Lung microvascular endothelial cell (primary cell): Measurements from ENCODE around the gene ECM1. TPM values are rescaled to one million over a fixed set of nuclear protein-coding genes. Genes with fewer than 3 reads are reported as not detected.

Experiments
- DNase-seq, 2 donors: peaks; one replicate each; pipeline versions ENCODE4 v3.0.0 to v3.0.0-alpha.2; 2010; ENCODE audit warnings: low read depth in 2 of 2
- total RNA-seq: library from RNA; depleted of rRNA; stranded (reverse); fragments of >200 nt; gene quantifications from 2 replicates; pipeline ENCODE4 v1.2.1, GENCODE V29; 2014

ECM1 gene
- total RNA-seq, 1 donor from 2014 or later = under 0.01 TPM

DNA sequence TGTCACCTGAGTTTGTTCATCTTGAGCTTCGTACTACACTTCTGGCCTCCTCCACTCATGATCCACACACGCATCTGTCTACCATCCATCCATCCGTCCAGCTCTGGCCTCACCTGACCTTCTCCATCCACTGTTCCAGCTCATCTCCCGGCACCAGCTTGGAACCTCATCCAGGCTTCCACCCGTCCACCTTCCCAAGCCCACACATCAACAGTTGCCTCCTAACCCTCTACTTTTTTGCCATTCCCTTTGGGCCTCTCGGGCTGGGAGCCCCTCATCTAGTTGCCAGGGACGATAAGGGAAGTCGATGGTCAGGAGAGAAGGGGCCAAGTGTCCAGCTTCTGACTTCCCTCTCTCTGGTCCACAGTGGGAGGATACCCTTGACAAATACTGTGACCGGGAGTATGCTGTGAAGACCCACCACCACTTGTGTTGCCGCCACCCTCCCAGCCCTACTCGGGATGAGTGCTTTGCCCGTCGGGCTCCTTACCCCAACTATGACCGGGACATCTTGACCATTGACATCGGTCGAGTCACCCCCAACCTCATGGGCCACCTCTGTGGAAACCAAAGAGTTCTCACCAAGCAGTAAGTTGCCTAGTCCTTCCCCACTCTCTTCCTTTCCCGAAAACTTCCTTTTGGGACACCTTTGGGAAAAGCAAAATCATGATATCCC, 4.2 kb downstream of the ECM1 start:
- DNase-seq = no peak

DNA sequence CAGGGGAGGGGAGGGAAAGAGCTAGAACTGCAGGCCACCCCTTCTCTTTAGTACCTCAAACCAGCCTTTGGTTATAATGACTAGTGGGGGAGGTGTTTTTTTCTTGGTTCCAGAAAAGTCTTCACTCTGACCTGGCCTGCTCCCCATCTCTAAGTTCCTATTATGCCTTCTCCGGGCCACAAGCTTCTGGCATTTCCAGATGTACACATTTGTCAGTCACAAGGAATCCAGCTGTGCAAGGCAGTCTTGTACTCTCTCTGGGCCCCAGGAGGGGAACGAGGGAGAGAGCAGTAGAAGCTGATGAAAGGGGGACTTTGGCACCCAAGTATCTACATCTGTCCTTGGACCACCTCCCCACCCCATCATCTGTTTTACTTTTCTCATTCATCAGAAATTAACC, 4.9 kb downstream of the ECM1 start:
- DNase-seq = no peak

DNA sequence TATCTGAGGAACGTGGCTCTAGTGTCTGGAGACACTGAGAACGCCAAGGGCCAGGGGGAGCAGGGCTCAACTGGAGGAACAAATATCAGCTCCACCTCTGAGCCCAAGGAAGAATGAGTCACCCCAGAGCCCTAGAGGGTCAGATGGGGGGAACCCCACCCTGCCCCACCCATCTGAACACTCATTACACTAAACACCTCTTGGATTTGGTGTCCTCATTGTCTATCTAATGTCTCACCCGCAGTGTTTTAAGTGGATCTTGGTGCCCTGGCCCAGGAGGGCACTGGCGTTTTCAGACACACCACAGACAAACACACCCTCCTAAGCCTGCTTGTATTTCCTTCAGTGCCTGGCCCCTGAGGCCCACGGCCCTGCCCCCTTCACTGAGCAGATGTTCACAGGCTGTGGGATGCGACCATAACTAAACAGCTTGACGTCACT, 5.5 kb downstream of the ECM1 start:
- no peak for DNase-seq

DNA sequence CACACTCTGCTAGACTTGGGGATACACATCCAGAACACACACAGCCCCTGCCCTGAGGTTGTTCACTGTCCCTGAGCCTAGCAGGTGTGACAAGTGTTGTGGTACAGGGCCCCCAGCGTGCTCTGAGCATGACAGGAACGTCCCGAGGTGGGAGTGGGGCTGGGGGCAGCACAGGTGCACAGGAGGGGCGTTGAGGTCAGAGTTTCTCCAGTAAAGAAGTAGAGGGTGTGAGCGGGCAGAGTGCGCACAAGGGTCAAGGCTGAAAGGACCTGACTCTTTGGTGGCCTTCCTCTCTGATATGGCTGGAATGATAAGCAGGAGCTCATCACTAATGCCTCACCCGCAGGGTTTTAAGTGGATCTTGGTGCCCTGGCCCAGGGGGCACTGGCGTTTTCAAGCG, 6.4 kb downstream of the ECM1 start:
- no peak for DNase-seq

DNA sequence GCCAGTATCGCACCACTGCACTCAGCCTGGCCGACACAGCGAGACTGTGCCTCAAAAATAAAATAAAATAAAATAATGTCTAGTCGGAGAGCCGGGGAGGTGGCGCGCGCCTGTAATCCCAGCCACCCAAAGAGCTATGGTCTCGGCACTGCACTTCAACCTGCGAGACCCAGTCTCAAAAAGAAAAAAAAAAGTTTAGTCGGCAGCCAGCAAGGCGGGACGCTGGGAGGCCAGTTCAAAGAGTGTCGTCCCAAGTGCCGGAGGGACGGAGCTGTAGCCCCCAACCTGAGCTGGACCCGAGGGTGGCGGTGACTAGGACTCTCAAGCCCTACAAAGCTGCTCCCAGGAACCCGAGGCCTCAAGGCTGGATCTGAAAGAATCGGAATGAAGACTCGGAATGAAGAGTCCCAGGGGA, 7.0 kb downstream of the ECM1 start:
- peak in 1 of 2 donors; percentile 11 for DNase-seq

DNA sequence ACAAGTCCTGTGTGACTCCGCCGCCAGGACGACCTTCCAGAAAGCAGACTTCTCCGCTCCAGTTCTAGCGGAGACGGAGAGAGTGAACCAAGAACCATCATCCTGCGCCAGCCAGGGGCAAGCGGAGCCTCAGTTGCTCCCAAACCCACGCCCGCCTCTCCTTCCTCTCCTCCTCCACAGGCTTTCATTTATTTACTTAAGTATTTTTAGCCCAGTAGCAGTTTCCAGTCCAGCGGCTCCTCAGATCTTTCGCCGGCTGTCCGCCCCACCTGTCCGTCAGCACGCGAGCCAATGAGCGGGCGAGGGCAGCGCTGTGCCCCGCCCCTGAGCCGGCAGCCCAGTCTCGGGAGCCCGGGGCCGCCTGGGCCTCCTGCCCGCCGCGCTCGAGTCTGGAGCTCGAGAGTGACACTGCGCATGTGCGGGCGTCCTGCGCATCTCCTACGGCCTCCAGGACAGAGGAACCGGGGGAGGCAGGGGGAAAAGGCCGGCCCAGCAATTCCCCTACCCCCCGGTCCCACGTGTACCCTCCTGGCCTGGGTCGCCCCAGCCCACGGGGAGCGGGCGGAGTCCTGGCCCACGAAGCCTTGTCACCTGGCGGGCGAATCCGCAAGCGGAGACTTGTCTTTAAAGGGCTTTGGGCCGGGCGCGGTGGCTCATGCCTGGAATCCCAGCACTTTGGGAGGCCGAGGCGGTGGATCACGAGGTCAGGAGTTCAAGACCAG, 7.6 kb downstream of the ECM1 start, which contains the start of gene FALEC:
Gene FALEC, plus strand, starts transcription at position 425 of the 722 bp plus-strand sequence.
- peak; percentile 94 to 96 for DNase-seq

DNA sequence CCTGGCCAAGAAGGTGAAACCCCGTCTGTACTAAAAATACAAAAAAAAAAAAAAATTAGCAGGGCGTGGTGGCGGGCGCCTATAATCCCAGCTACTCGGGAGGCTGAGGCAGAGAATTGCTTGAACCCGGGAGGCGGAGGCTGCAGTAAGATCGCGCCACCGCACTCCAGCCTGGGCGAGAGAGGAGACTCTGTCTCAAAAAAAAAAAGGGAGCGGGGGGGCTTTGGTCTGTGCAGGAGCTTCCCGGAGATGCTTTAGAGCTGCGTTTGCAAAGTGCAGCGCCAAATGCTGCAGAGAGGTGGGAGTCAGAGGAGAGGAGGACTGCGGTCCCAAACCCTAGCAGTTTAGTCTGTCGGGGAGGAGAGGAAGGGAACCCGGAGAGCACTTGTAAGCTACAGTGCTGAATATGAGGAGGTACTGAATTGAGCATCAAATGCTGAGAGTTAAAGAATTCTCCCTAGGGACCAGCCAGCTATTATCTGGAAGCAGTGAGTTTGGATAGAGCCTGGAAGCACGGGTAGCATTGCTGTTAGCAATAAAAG, 8.2 kb downstream of the ECM1 start:
- peak in 1 of 2 donors; percentile 16 for DNase-seq

DNA sequence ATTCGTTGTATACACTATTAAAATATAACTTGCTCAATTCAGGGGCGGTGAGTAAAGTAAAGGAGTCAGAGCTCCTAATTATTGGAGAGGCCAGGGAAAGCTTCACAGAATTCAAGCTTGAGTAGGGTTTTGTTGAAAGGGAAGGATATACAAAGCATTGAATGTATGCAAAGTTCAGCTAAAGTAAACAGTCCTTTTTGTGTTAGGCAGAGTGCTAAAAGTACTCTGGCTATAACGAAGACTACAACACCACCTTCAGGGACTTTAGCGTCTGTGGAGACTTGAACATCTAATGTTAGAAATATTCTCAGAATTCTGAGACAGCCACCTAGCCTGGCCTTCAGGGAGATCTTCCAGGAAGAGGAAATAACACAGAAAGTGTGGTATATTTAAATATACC, 8.7 kb downstream of the ECM1 start:
- peak in 1 of 2 donors; percentile 26 for DNase-seq

DNA sequence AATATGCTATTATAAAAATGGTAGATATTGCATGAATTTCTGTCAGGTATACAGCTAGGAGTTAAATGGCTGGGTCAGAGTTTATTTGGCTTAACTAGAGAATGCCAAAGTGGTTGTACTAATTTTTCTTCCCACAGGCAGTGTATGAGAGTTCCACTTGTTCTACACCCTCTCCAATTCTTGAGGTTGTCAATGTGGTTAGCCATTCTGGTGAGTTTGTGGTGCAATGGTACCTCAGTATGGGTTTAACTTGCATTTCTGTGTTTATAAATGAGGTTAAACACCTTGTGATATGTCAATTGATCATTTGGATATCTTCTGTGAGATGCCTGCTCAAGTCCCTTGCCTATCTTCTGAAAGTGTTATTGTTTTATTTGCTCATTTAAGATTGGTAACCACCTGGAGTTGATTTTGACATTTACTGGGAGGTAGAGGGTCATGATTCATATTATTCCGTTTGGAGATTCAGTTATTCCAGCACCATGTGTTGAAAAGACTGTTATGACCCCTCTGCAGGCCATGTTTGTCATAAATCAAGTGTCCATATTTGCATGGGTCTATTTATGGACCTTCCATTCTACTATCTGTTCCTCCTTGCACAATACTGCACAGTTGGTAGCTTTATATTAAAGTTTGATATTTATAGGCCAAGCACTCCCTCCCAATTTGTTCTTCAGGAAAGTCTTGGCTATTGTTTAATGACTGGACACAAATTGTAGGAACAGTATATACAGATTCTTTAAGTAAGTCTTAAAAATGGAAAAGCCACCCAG, 13.5 kb downstream of the ECM1 start:
- DNase-seq = no peak

DNA sequence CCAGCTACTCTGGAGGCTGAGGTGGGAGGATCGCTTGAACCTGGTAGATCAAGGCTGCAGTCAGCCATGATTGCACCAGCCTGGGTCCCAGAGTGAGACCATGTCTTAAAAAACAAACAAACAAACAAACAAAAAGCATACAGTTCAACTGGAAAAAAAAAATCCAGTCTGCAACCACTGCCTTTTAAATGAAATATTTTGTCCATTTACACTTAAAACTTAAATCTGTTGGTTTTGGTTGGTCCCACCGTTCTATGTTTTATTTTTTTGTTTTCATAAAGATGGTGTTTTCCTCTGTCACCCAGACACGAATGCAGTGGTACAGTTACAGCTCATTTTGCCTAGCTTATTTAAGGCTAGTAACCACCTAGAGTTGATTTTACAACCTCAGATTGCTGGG, 17.4 kb downstream of the ECM1 start:
- DNase-seq = no peak

DNA sequence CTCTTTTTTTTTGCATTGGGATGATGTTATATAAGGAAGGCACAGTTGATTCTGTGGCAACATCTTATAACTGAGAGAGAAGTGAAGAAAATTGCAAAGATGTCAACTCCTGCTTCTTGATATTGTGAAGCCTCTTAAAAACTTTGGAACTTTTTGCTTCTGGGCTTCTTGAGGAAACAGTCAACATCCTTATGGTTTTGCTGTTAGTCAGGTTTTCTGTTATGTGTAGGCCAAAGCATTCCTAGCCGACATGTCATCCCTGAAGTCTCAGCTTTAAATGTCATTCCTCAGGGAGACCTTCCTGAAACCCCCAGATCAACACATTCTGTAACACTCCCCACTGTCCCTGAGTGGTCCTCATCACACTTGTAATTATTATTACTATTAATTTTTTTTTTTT, 20.3 kb downstream of the ECM1 start:
- no peak for DNase-seq

DNA sequence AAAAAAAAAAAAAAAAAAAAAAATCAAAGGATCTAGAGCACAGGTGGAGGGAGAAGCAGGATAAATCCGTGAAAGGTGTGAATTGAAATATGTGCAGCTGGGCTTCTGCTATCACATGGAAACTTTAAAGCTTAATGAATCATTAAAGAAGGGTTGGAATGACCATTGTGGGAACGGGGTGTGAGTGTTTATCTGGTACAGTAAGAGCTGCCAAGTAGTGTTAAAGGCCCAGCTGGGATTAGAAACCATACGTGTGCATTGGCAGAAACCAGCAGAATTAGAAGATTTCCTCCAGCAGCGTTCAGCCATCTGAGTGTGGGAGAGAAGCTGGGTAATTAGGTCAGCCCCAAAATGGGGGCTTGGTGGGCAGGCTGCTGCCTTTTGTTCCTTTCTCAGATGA, 21.1 kb downstream of the ECM1 start:
- DNase-seq = peak; percentile 27 to 50

DNA sequence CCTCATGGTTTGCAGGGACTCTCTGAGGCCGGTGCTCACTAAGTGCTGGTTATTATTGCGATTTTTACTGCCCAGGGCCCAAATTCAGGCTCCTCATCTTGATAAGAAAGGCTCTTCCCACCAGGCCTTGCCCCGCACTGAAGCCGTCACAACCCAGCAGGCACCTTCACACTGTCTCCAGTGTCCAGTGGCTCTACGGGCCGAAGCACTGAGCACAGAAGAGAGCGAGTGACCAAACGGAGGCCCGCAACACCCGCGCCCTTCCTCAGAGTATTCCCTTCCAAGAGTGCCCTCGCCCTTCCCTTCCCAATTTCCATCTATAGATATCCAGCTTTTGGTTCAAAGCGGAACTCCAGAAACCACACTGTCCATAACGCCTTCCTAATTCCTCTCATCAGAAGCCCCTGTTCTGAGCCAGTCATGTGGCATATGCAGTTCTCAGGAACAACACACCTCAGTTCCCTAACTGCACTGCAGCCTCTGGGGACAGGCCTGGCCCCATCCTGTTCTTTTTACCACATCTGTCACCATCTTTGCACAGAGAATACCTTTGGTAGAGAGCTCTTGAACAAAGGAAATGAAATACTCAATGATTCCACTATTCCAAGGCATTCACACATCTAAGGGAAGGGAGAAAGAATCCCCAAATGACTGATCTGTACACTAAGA, 22.7 kb downstream of the ECM1 start:
- DNase-seq = no peak

DNA sequence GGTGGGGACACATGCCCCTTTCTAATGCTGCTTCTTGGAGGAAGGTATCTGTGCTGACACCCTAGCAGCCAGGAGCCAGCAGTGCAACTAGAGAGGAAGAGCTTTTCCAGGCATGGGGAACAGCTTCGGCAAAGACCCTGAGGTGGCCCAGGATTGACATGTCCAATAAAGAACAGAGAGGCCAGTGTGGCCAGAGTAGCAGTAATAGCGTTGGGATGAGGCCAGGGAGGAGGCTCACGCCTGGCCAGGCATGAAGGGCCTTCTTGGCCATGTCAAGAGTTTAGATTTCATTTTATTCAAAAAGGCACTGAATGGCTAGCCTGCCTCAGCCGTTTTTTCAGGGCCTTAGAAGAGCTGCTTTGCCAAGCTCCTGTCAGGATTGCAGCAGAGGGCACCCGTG, 25.0 kb downstream of the ECM1 start:
- no peak for DNase-seq

DNA sequence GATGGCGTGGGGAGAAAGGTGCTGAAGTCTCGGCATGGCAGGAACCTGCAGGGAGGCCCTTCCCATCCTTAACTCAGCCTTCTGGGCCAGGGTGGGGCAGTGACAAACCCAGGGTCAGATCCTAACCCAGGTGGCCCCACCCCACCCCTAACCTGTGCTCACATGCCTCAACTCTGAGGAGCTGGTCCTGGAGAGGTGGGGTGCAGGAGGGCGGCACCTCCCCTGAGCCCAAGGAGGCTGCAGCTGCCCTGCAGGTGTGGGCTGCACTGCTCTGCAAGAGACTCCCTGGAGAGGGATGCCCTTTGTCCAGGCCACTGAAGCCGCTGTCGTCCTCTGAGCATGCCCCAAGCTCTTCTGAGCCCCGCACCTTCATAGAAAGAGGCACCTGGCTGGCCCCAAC, 26.1 kb downstream of the ECM1 start:
- DNase-seq = no peak

DNA sequence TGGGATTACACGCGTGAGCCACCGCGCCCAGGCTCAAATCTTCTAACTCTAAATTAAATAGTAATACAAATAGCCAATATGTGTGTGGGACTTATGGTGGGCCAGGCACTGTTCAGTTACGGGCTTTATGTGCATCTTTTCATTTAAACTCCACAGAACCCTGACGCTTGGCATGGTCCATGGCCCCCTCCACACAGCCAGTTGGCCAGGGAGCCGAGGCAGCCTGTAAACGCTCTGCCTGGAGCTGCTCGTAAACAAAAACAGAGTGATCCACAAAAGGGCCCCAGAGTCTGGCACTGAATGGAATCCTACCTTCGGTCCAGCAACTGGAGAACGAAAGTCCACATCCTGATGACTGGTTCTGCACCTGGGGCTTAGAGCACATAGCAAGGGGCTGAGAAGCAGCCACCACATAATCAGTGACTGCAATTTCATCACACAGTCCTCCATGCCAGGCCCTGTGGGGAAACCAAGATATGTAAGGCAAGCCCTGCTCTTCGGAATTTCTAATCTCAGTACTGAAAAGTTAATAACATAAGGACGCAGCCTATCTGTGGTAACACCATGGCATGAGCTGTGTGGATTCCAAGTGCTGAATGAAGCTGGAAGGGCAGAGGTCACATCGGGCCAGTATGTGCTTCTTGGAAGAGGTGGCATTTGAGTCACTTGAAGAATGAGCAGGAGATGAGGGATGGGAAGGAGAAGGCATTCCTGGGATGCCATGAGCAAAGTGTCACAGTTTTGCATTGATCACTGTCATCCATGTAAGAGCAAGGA, 27.8 kb downstream of the ECM1 start:
- DNase-seq = no peak

DNA sequence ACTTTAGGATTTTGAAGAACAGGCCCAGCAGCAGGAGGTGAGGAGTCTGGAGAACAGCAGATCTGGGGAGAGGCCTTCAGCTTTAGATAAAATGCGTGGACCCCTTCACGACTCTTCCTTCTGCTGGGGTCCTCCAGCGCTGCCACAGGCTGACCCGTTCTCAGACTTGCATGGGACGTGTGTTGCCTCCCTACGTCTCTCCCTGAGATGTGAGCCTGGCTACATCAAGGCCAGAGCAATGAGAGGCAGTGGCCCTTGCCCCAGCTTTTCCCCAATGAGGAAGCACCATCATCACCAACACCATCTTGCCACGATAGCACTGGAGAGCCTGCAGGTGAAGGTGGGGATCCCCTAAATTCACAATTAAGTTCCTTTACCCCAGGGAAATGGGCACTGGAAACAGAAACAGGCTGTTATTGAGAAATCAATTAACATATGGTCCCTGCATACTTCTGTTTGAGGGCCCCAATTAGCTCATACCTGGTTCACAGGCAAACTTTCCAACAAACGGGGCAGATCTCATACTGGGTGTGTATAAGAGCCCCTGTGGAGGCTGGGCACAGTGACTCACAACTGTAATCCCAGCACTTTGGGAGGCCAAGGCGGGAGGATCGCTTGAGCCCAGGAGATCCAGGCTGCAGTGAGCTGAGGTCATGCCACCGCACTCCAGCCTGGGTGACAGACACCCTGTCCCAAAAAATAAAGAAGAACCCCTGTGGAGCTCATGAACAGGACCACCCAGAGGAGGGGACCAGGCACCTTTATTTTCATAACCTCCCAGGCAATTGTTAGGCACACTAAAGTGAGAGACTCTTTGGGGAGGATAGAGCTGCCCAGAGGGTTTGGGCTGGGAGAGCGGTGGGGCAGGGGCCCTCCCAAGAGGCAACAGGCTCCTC, 29.2 kb downstream of the ECM1 start:
- DNase-seq = no peak

DNA sequence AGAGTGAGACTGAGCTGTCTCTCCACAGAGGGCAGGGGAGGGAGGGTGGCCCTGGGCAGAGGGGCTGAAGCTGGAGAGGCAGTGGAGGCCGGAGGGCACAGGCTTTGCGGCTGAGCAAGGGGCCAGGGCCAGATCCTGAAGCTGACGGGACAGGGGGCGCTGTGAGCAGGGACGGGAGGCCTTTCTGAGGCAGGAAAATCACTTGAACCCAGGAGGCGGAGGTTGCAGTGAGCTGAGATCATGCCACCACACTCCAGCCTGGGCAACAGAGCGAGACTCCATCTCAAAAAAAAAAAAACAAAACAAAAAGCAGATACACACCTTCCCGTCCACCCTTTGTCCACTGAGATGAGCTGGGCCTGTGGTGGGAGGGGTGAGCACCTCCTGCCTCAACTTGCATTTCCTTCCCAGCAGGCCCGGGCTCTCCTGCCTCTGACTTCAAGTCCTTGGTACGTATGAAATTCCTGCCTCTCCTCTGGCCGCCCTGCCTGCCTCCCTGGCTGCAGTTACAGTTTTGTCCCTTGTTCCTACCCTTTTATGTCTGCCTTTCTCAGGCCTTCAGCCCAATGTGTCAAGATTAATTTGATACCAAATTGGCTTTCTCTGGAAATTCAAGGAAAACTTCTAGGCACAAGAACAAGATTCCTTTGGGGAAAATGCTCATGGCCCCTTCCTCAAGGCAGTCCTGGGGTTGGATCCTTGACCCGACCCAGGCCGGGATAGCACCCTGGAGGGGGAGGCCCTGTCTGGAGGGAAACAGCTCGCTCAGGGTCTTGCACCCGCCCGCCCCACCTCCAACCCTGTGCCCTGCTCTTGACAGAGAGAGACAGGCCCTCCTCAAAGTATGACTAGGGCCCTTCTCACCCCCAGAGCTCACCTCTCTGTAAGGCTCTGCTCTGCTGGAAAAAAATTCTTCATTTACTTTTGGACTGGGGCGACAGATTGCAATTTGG, 30.1 kb downstream of the ECM1 start:
- DNase-seq = no peak
